ENCODE data around the gene SUGCT. TPM values are rescaled to one million over a fixed set of nuclear protein-coding genes. Genes with fewer than 3 reads are reported as not detected.

Gene SUGCT
- polyA plus RNA-seq, 1 experiment, result 12.5 TPM

DNA sequence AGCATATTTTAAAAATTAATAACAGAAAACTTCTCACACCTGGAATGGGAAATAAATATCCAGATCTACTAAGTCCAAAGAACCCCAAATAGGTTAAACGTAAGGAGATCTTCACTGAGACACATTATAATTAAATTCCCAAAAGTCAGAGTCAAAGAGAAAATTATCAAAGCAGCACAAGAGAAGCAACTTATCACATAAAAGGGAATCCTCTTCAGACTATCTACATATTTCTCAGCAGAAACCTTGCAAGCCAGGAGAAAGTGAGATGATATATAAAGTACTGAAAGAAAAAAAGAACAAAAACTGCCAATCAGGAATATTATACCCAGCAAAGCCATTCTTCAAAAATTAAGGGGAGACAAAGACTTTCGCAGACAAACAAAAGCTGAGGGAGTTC is 756.4 kb downstream of the SUGCT start:
- DNase-seq (ENCODE audit: low read depth, low spot score), result no peak
- Histone ChIP-seq H3K4me3 (ENCODE audit: low read depth, low read length) (no peak overlapping the region), H3K27me3 (ENCODE audit: control insufficient read depth, insufficient read depth, low read length) (no peaks in the 10 kb centered on the region), H3K27ac (ENCODE audit: low read depth, low read length) (no peak overlapping the region), H3K9me3 (ENCODE audit: control insufficient read depth, insufficient read depth, low read length) (peaks cover 4% of the 10 kb centered on the region)
- CTCF ChIA-PET, result no interaction called here
- TF ChIP-seq, protein P1, sequence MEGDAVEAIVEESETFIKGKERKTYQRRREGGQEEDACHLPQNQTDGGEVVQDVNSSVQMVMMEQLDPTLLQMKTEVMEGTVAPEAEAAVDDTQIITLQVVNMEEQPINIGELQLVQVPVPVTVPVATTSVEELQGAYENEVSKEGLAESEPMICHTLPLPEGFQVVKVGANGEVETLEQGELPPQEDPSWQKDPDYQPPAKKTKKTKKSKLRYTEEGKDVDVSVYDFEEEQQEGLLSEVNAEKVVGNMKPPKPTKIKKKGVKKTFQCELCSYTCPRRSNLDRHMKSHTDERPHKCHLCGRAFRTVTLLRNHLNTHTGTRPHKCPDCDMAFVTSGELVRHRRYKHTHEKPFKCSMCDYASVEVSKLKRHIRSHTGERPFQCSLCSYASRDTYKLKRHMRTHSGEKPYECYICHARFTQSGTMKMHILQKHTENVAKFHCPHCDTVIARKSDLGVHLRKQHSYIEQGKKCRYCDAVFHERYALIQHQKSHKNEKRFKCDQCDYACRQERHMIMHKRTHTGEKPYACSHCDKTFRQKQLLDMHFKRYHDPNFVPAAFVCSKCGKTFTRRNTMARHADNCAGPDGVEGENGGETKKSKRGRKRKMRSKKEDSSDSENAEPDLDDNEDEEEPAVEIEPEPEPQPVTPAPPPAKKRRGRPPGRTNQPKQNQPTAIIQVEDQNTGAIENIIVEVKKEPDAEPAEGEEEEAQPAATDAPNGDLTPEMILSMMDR (IDR thresholded peaks at IDR 0.05; ENCODE audit: low read depth, low read length), result no peak
- POLR2A ChIA-PET, result no interaction called here

DNA sequence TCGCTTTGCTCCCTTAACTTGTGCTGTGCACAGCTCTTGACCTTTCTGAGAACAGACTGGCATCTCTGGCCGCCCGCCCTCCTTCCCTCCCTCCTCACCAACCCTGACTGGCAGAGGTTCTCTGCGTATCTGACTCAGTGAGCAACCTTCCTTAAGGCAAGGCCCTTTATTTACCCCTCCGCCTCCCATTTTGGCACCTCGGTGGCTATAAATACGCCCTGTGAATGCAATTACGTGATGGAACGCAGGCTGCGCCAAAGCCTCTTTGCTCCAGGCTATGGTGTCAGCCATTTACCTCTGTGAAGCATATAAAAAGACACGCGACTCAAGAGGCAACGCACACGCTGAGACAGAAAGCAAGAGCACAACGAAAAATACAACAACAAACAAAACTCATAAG is 764.3 kb downstream of the SUGCT start:
- Histone ChIP-seq H3K9me3 (ENCODE audit: control insufficient read depth, insufficient read depth, low read length) (peaks cover 9% of the 10 kb centered on the region), H3K4me3 (ENCODE audit: low read depth, low read length) (no peak overlapping the region), H3K27ac (ENCODE audit: low read depth, low read length) (no peak overlapping the region), H3K27me3 (ENCODE audit: control insufficient read depth, insufficient read depth, low read length) (no peaks in the 10 kb centered on the region)
- CTCF ChIA-PET, result no interaction called here
- TF ChIP-seq, protein P1 (IDR thresholded peaks at IDR 0.05; ENCODE audit: low read depth, low read length), result no peak
- DNase-seq (ENCODE audit: low read depth, low spot score), result no peak
- POLR2A ChIA-PET, result no interaction called here

DNA sequence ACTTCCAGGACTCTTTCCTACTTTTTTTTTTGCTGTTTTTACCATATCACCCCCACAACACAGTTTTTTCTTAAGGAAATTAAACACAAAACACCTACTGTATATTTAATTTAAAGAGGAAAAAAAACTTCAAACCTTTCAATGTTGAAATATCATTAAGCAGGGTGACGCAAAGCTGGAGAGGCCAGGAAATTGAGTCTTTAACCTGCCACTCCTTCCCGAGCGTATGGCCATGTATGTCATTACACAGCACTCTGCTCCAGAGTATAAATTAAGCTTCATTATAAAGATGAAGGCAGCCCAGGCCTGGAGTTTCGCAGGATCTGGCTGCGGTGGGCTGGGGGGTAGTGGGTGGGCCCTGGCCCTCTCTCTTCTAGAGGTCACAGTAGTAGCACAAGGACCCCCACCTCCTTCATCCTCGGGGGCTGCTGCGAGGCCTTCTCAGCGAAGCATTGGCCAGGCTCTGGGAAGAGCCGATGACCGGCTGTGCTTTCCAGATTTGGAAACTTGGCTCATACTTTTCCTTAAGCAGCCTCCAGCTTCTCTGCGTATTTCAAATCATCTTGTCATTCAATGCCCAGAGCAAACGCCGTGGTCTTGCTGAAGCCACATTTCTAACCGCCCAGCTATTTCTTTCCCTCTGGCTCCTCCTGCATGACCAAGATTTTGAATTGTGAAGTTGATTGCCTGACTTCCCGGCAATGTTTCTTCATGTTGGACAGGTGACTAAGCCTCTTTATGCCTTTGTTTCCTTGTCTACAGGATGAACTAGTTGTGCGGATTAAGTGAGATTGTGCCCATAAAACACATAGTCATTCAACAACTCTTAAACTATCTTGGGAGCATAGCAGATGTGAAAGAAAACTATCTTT is 765.1 kb downstream of the SUGCT start:
- peaks cover 9% of the 10 kb centered on the region for H3K9me3 ChIP-seq (ENCODE audit: control insufficient read depth, insufficient read depth, low read length)
- H3K27ac ChIP-seq (ENCODE audit: low read depth, low read length), result no peak overlapping the region
- DNase-seq (ENCODE audit: low read depth, low spot score), result no peak
- CTCF ChIA-PET, result no interaction called here
- no peak overlapping the region for H3K4me3 ChIP-seq (ENCODE audit: low read depth, low read length)
- POLR2A ChIA-PET, result no interaction called here
- no peaks in the 10 kb centered on the region for H3K27me3 ChIP-seq (ENCODE audit: control insufficient read depth, insufficient read depth, low read length)
- TF ChIP-seq, protein P1 (IDR thresholded peaks at IDR 0.05; ENCODE audit: low read depth, low read length), result no peak

DNA sequence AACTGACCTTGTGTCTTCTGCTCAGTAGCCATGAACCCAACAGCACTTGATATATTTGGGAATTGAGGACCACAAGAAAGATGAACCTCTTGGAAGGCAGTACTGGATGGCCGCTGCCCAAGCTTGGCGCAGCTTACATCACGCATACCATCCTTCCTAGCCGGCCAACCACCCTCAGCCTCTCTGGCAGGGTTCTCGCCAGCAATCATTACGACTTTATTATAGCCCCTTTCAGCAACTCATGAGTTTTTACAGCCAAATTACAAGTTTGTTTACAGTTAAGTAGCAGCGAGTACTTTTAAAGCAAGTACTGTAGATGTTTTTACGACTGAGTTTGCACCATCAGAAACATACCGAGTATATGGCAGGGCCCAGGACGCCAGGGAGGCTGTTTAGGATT is 769.1 kb downstream of the SUGCT start:
- TF ChIP-seq, protein P1 (IDR thresholded peaks at IDR 0.05; ENCODE audit: low read depth, low read length), result no peak
- H3K27ac ChIP-seq (ENCODE audit: low read depth, low read length), result no peak overlapping the region
- ChIA-PET CTCF (no interaction called here), POLR2A (no interaction called here)
- H3K9me3 ChIP-seq (ENCODE audit: control insufficient read depth, insufficient read depth, low read length), result no peaks in the 10 kb centered on the region
- H3K4me3 ChIP-seq (ENCODE audit: low read depth, low read length), result no peak overlapping the region
- DNase-seq (ENCODE audit: low read depth, low spot score), result no peak
- H3K27me3 ChIP-seq (ENCODE audit: control insufficient read depth, insufficient read depth, low read length), result no peaks in the 10 kb centered on the region

DNA sequence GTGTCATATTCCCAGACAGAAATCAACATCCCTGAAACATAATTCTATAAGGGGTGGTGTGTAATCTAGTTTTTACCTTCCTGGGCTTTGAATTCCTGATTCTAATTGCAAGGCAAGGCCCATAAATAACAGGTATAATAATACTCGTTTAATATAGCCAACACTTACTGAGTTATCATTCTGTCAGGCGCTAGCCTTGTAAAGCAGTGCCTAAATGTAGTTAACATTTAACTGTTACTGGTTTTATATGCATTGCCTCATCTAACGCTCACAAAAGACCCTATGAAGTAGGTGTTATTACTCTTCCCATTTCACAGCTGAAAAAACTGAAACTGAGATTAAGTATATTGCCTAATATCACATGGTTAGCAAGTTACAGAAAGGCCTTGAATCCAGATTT is 772.5 kb downstream of the SUGCT start:
- H3K4me3 ChIP-seq (ENCODE audit: low read depth, low read length), result no peak overlapping the region
- POLR2A ChIA-PET, result no interaction called here

More for the DNA sequence above, 772.5 kb downstream of the SUGCT start:
- CTCF ChIA-PET, result interaction anchor here (0.6 to 0.7 kb wide), 2 partner anchors 121 to 692 kb away, joined by 3 to 6 read pairs; no protein-coding TSS in a partner anchor
- Histone ChIP-seq H3K27ac (ENCODE audit: low read depth, low read length) (no peak overlapping the region), H3K9me3 (ENCODE audit: control insufficient read depth, insufficient read depth, low read length) (no peaks in the 10 kb centered on the region), H3K27me3 (ENCODE audit: control insufficient read depth, insufficient read depth, low read length) (no peaks in the 10 kb centered on the region)
- TF ChIP-seq, protein P1 (IDR thresholded peaks at IDR 0.05; ENCODE audit: low read depth, low read length), result no peak
- DNase-seq (ENCODE audit: low read depth, low spot score), result no peak

Measured in AG04450 (cell line).